Chondrocyte (in vitro differentiated cells): ENCODE measurements around the gene PIK3AP1. TPM values are rescaled to one million over a fixed set of nuclear protein-coding genes. Genes with fewer than 3 reads are reported as not detected.
A peak's percentile ranks its signal among the peaks of the same experiment; 100 is the strongest.
"Not testable (repeated sequence)": the region's sequence is repeated elsewhere in the genome, so short reads cannot be mapped to it uniquely, and the experiment has no call there.

Source experiments
- DNase-seq: peaks from one replicate; pipeline ENCODE4 v3.0.0; 2021; ENCODE audit warnings: mixed read lengths, low spot score
- H3K27ac Mint-ChIP-seq: one replicate; pipeline ENCODE4 v1.8.0; 2021; ENCODE audit warnings: mild to moderate bottlenecking, moderate library complexity, mixed read lengths; ENCODE audit not compliant: unreplicated experiment
- H3K27me3 Mint-ChIP-seq: 2 replicates; pipeline ENCODE4 v1.8.0; 2021; ENCODE audit warnings: low read depth, mixed read lengths
- H3K36me3 Mint-ChIP-seq: 2 replicates; pipeline ENCODE4 v1.8.0; 2021; ENCODE audit warnings: low read depth, mixed read lengths
- H3K4me1 Mint-ChIP-seq: 2 replicates; pipeline ENCODE4 v1.8.0; 2021; ENCODE audit warnings: low read depth, mild to moderate bottlenecking, mixed read lengths
- H3K4me3 Mint-ChIP-seq: one replicate; pipeline ENCODE4 v1.8.0; 2021; ENCODE audit warnings: mild to moderate bottlenecking, moderate library complexity, mixed read lengths; ENCODE audit not compliant: unreplicated experiment
- H3K9me3 Mint-ChIP-seq: 2 replicates; pipeline ENCODE4 v1.8.0; 2021; ENCODE audit warnings: low read depth, mixed read lengths
- CTCF ChIP-seq: fragments of 200-600 bp; sonication (generic); IDR thresholded peaks from 2 replicates; pipeline ENCODE4 v1.5.0; 2021; ENCODE audit warnings: antibody characterized with exemption, mild to moderate bottlenecking, moderate library complexity
- total RNA-seq: library from RNA; stranded (reverse); gene quantifications from 3 replicates; pipeline ENCODE4 v1.2.1, GENCODE V29; 2021

PIK3AP1 gene
- total RNA-seq, 1 donor from 2014 or later: 9.9 TPM

- H3K27me3 Mint-ChIP-seq: no peaks in the 10 kb centered on the region
- no peak for DNase-seq
- H3K36me3 Mint-ChIP-seq: no peaks in the 10 kb centered on the region
- H3K4me1 Mint-ChIP-seq: no peaks in the 10 kb centered on the region
- no peak for TF ChIP-seq CTCF
- H3K27ac Mint-ChIP-seq: no peak overlapping the region
- no peak overlapping the region for H3K4me3 Mint-ChIP-seq
- no peaks in the 10 kb centered on the region for H3K9me3 Mint-ChIP-seq
These were observed 27.6 kb upstream of the PIK3AP1 start for GRCh38 chr10:96747734-96748550.

- no peaks in the 10 kb centered on the region for H3K9me3 Mint-ChIP-seq
- H3K27ac Mint-ChIP-seq: no peak overlapping the region
- no peaks in the 10 kb centered on the region for H3K4me1 Mint-ChIP-seq
- DNase-seq: no peak
- no peaks in the 10 kb centered on the region for H3K27me3 Mint-ChIP-seq
- TF ChIP-seq CTCF: no peak
- H3K4me3 Mint-ChIP-seq: no peak overlapping the region
- no peaks in the 10 kb centered on the region for H3K36me3 Mint-ChIP-seq
These were observed 26.2 kb upstream of the PIK3AP1 start for GRCh38 chr10:96746503-96746902.

GRCh38 chr10:96745950-96746349 lies 25.6 kb upstream of the PIK3AP1 start:
- no peaks in the 10 kb centered on the region for H3K9me3 Mint-ChIP-seq
- DNase-seq: no peak
- H3K27me3 Mint-ChIP-seq: no peaks in the 10 kb centered on the region
- H3K4me1 Mint-ChIP-seq: no peaks in the 10 kb centered on the region
- no peak overlapping the region for H3K4me3 Mint-ChIP-seq
- H3K27ac Mint-ChIP-seq: no peak overlapping the region
- TF ChIP-seq CTCF: no peak
- H3K36me3 Mint-ChIP-seq: no peaks in the 10 kb centered on the region

- H3K9me3 Mint-ChIP-seq: no peaks in the 10 kb centered on the region
- H3K4me1 Mint-ChIP-seq: no peaks in the 10 kb centered on the region
- H3K27ac Mint-ChIP-seq: no peak overlapping the region
- no peaks in the 10 kb centered on the region for H3K27me3 Mint-ChIP-seq
- DNase-seq: no peak
- peak; percentile 73 for TF ChIP-seq CTCF
- no peak overlapping the region for H3K4me3 Mint-ChIP-seq
- no peaks in the 10 kb centered on the region for H3K36me3 Mint-ChIP-seq
These were observed 23.8 kb upstream of the PIK3AP1 start for GRCh38 chr10:96743988-96744585.

GRCh38 chr10:96741557-96741956 lies 21.2 kb upstream of the PIK3AP1 start:
- not testable (repeated sequence) for H3K4me3 Mint-ChIP-seq, H3K27ac Mint-ChIP-seq, H3K9me3 Mint-ChIP-seq, H3K4me1 Mint-ChIP-seq, DNase-seq, H3K36me3 Mint-ChIP-seq, H3K27me3 Mint-ChIP-seq
